GM21619 (cell line): ENCODE results near the gene PPM1M.

Experiments
- ATAC-seq: cut with Tn5 transposase; IDR thresholded peaks from one replicate; pipeline ENCODE4 v1.9.1; 2021; ENCODE audit not compliant: unreplicated experiment

The PPM1M gene

DNA sequence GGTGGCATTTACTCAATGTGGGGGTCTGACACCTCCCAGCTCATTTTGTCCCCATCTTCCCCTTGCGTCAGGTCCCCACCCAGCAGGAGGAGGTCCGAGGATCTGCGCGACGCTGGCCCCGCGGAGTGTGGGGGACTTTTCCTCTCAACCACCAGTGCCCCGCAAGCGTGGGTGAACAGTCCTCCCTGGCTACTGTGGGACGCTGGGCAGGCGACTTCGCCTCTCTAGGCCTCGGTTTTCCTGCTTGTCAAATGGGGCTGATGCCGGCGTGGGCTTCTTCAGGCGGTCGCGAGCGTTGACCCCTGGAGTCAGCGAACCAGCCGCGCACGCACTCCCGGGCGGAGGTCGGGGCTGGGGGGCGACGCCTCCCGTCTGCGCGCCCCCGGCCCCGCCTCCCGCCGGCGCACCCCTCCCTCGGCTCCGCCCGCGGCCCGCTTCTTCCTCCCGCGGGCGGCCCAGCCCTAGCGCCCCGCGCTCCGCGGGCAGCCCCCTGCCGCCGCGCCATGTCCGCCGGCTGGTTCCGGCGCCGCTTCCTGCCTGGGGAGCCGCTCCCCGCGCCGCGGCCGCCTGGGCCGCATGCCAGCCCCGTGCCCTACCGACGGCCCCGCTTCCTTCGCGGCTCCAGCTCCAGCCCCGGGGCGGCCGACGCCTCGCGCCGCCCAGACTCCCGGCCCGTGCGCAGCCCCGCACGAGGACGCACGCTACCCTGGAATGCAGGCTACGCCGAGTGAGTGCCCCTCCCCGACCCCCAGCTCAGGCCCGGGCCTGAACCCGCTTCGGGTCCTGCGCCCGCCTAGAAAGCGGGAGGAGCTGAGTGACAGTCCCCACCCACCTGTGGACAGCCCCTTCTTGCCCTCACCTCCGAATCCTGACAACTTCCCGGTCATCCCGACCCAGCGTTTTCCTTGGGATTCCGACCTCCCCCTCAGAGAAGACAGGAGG is at the start of gene PPM1M:
Gene PPM1M, plus strand, starts transcription at position 438 of the 942 bp plus-strand sequence. Its CDS starts 66 bp downstream, at position 504.
- no peak for ATAC-seq

GRCh38 chr3:52195823-52196331 is 49.7 kb upstream of the PPM1M start:
- no peak for ATAC-seq

DNA sequence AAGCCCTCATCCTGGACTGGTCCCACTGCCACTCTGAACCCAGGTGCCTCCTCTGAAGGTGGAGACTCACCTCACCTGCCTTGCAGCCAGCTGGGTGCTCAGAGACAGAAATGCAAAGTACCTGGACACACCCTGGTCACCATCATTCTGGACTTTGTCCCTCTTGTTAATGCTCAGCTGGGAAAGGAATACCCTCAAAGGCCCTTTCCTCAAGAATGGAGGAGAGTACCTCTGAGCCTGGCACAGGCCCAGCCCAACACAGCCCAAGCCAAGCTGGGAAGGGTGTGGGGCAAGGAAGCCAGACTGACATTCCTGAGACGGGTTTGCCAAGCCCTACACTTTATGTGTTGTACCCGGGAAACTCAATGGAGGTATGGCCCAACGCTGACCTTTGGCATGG is 48.6 kb upstream of the PPM1M start:
- no peak for ATAC-seq

- no peak for ATAC-seq
Measured at GRCh38 chr3:52197499-52197841, 48.1 kb upstream of the PPM1M start.

- ATAC-seq = peak; percentile 81
Measured at GRCh38 chr3:52197842-52198625, 47.5 kb upstream of the PPM1M start, which contains the start of gene ALAS1. Gene ALAS1, plus strand, starts transcription at chr3:52198160. Its CDS starts 1,082 bp downstream, at chr3:52199242.

DNA sequence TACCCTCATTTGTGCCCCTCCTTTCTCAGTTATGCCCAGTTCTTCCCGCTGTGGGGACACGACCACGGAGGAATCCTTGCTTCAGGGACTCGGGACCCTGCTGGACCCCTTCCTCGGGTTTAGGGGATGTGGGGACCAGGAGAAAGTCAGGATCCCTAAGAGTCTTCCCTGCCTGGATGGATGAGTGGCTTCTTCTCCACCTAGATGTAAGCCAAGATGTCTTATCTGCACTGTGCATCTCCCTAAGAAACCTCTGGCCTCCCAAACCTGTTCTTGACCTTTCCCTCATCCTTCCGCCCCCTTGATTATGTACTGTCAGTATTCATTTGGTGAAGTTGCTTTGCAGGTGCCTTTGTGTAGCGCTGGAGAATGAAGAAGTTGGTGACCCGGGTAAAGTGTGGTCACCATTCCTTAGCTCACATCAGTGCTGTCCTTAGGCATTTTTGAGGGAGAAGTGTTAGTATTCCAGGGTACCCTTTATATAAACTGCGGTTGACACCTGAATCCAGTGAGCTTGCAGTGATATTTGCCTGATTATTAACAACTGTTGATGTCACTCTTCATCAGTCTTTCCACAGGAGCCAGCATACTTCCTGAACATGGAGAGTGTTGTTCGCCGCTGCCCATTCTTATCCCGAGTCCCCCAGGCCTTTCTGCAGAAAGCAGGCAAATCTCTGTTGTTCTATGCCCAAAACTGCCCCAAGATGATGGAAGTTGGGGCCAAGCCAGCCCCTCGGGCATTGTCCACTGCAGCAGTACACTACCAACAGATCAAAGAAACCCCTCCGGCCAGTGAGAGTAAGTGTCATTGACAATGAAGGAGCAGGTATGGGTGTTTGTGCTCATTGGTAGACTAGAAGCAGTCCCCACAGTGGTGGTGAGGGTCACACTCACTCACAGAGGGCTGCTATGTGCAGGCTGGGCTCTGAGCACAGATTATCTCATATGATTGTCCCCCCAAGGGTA is 46.6 kb upstream of the PPM1M start:
- no peak for ATAC-seq

DNA sequence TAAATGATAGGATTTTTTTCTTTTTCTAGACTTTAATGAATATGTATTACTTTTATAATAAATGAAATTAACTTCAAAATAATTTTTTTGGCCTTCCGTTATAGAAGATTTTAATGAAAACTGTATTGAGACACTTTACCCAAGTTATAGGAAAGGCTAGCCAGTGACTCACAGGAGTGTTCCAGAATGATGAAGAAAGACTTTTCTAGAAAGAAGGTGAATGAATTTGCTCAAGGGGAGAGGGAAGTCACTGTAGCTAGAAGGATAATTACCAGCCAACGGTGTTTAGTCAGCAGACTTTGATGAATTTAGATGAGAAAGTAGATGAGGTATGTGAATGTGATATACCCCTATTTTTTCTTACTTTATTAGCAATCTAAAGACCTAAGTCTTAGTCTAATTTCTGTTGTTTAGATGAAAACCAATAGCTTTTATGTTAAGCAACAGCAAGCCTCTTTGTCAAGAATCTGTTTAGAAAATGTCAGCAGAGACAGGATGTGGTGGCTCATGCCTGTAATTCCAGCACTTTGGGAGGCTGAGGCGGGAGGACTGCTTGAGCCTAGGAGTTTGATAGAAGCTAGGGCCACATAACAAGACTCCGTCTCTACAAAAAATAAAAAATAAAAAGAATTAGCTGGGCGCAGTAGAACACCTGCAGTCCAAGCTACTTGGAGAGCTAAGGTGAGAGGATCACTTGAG is 44.4 kb upstream of the PPM1M start:
- no peak for ATAC-seq

DNA sequence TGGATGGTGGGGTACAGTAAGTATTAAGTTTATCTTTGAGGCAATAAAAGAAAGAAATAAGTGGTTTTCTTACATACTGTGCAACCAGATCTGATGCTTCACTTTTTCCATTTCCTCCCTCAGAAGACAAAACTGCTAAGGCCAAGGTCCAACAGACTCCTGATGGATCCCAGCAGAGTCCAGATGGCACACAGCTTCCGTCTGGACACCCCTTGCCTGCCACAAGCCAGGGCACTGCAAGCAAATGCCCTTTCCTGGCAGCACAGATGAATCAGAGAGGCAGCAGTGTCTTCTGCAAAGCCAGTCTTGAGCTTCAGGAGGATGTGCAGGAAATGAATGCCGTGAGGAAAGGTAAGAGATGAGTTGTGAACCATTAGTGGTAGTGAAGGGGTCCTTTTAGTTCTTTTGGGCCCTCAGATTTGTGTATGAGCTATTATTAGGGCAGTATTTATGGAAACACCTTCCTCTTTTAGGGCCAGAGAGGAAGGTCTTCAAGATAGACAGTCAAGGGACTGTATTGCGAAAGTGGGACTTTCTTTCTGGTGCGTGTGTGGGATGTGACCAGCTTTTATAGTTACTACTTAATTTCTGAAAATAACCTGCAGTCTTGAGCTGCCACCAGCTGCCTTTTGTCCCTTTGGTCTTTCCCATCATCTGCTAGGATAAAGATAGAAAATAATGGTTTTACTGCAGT is 43.0 kb upstream of the PPM1M start:
- no peak for ATAC-seq

DNA sequence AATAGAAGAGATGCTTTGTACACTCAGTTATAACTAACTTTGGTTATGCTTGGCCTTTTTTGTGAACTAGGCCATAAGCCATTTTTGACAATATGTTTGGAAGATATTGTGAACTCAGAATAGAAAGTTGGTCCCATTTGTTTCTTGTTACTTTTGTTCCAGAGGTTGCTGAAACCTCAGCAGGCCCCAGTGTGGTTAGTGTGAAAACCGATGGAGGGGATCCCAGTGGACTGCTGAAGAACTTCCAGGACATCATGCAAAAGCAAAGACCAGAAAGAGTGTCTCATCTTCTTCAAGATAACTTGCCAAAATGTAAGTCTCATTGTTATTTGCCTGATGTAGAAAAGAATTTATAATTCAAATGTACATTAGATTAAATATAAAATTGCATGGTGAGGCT is 41.9 kb upstream of the PPM1M start:
- ATAC-seq = no peak

DNA sequence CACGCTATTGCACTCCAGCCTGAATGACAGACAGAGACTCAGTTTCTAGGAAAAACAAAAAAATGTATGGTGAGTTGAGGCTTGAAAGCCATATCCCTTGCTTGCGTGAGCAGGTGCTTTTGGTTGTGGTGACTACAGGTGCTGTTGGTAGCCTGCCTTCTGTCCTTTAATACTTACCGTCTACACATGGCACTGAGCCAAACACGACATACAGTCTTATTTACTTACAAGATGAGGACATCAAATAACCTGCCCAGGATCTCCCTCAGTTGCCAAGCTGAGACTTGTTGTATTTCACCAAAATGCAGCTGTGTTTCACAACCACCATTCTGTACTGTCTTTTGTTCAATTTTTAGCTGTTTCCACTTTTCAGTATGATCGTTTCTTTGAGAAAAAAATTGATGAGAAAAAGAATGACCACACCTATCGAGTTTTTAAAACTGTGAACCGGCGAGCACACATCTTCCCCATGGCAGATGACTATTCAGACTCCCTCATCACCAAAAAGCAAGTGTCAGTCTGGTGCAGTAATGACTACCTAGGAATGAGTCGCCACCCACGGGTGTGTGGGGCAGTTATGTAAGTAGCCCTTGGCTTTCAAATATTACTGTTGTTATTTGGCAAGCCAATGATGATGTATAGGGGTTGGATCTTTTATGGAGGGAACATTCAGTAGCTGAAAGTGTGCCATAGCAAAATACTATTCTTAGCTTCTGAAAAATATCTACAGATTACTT is 41.1 kb upstream of the PPM1M start:
- no peak for ATAC-seq

GRCh38 chr3:52205727-52206372 is 39.7 kb upstream of the PPM1M start:
- no peak for ATAC-seq

GRCh38 chr3:52208556-52208955 is 37.0 kb upstream of the PPM1M start:
- no peak for ATAC-seq

DNA sequence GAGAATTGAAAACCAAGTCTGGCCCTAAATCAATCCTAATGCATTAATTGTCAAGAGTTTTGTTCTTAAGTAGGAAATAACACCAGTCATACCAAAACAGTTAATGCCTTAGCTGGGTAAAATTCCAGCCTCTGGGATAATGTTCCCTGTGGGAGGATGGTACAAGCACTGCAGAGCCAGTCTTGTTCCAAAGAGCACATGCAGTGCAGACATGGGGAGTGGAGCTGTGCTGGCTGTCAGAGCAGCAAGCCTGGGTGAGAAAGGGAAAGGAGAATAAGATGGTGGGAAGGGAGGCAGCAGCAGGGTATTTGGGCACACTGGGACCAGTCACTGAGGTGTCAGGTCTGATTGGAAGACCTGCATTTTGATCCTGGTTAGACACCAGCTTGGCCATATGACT is 35.5 kb upstream of the PPM1M start:
- no peak for ATAC-seq

GRCh38 chr3:52210550-52211046 is 35.0 kb upstream of the PPM1M start:
- no peak for ATAC-seq

- no peak for ATAC-seq
Measured at GRCh38 chr3:52211268-52211891, 34.2 kb upstream of the PPM1M start.

- no peak for ATAC-seq
Measured at GRCh38 chr3:52213005-52213404, 32.6 kb upstream of the PPM1M start.

GRCh38 chr3:52213901-52214300 is 31.7 kb upstream of the PPM1M start:
- ATAC-seq = no peak

GRCh38 chr3:52215351-52215750 is 30.2 kb upstream of the PPM1M start:
- no peak for ATAC-seq
